K562 (cell line): ENCODE measurements around the gene ERAL1. TPM values are rescaled to one million over a fixed set of nuclear protein-coding genes. Genes with fewer than 3 reads are reported as not detected.

Experiments used
- BMI1 ChIP-seq: fragments of 150-350 bp; IDR thresholded peaks from 2 replicates; pipeline ENCODE4 v1.6.1; 2014; ENCODE audit warnings: low read length
- CBX1 ChIP-seq: sonication (generic); IDR thresholded peaks from 2 replicates; pipeline ENCODE4 v1.6.1; 2016; ENCODE audit warnings: antibody characterized with exemption, low read depth, mild to moderate bottlenecking
- CREBBP ChIP-seq: IDR thresholded peaks from one replicate; pipeline ENCODE4 v1.6.1; 2012; ENCODE audit warnings: low read depth, mild to moderate bottlenecking, control low read depth, inconsistent platforms, low read length
- CREM ChIP-seq: IDR thresholded peaks from 2 replicates; pipeline ENCODE4 v1.6.1; 2014; ENCODE audit warnings: antibody characterized with exemption, low read depth
- CTCFL ChIP-seq: IDR thresholded peaks from 2 replicates; pipeline ENCODE4 v1.6.1; 2011; ENCODE audit warnings: borderline replicate concordance, low read depth, mild to moderate bottlenecking, moderate library complexity, low read length; ENCODE audit not compliant: insufficient read depth, poor library complexity, severe bottlenecking
- HDGF ChIP-seq: fragments of 450-650 bp; IDR thresholded peaks from 2 replicates; pipeline ENCODE4 v1.6.1; 2016
- KLF6 ChIP-seq: fragments of 250-450 bp; sonication (Bioruptor Pico); IDR thresholded peaks from 2 replicates; pipeline ENCODE4 v1.4.0; 2020; ENCODE audit warnings: mild to moderate bottlenecking, moderate library complexity, borderline replicate concordance
- MCM3 ChIP-seq: fragments of 450-650 bp; IDR thresholded peaks from 2 replicates; pipeline ENCODE4 v1.6.1; 2016
- MEF2A ChIP-seq: IDR thresholded peaks from 2 replicates; pipeline ENCODE4 v1.6.1; 2011; ENCODE audit warnings: low read depth, mild to moderate bottlenecking, low read length, moderate library complexity; ENCODE audit not compliant: control insufficient read depth
- MEF2D ChIP-seq: conservative IDR thresholded peaks from 2 replicates; pipeline ENCODE4 v1.6.1; 2016; ENCODE audit warnings: low read depth, missing genetic modification characterization, missing compliant biosample characterization
- PCBP2 ChIP-seq: fragments of 200-400 bp; formaldehyde crosslinking; IDR thresholded peaks from 2 replicates; pipeline ENCODE4 v1.6.1; 2018; ENCODE audit warnings: low read length, low read depth, mild to moderate bottlenecking, moderate library complexity; ENCODE audit not compliant: poor library complexity, severe bottlenecking
- PRMT5 ChIP-seq: sonication (generic); formaldehyde crosslinking; IDR thresholded peaks from 2 replicates; pipeline ENCODE4 v1.5.0; 2020; ENCODE audit warnings: missing genetic modification reagents
- SAFB2 ChIP-seq: fragments of 200-400 bp; formaldehyde crosslinking; IDR thresholded peaks from 2 replicates; pipeline ENCODE4 v1.6.1; 2018; ENCODE audit warnings: borderline replicate concordance, low read length, low read depth, moderate library complexity; ENCODE audit not compliant: severe bottlenecking
- SMARCE1 ChIP-seq: fragments of 450-650 bp; IDR thresholded peaks from 2 replicates; pipeline ENCODE4 v1.7.1; 2016; ENCODE audit warnings: mild to moderate bottlenecking
- YY1 ChIP-seq, 3 experiments: IDR thresholded peaks; 2 replicates each; pipeline ENCODE4 v1.6.1; 2011; ENCODE audit warnings: low read length in 2 of 3, mild to moderate bottlenecking in 2 of 3, moderate library complexity in 2 of 3, borderline replicate concordance in 1 of 3, control low read depth in 1 of 3, low read depth in 1 of 3; ENCODE audit not compliant: insufficient read depth in 3 of 3, insufficient replicate concordance in 2 of 3, control insufficient read depth in 1 of 3, insufficient read length in 1 of 3; ENCODE audit errors: extremely low read depth in 1 of 3
- ZBTB17 ChIP-seq: fragments of 450-650 bp; formaldehyde crosslinking; IDR thresholded peaks from 2 replicates; pipeline ENCODE4 v1.4.0; 2020; ENCODE audit warnings: mild to moderate bottlenecking
- ZNF165 ChIP-seq: fragments of 250-450 bp; sonication (Bioruptor Pico); IDR thresholded peaks from 2 replicates; pipeline ENCODE4 v1.4.0; 2020; ENCODE audit warnings: borderline replicate concordance
- ZNF449 ChIP-seq: fragments of 250-450 bp; sonication (Bioruptor Pico); IDR thresholded peaks from 2 replicates; pipeline ENCODE4 v1.8.0; 2022; ENCODE audit warnings: moderate library complexity, mild to moderate bottlenecking, inconsistent platforms
- ZNF592 ChIP-seq: fragments of 450-650 bp; IDR thresholded peaks from 2 replicates; pipeline ENCODE4 v1.6.1; 2017; ENCODE audit warnings: antibody characterized with exemption, mild to moderate bottlenecking
- polyA plus RNA-seq, 8 experiments: library from polyadenylated mRNA; depleted of rRNA in 4 of 8; stranded (reverse) in 5 of 8; unstranded in 3 of 8; fragments of >200 nt; fragmentation: Nextera tagmentation in 2 of 8; fragmentation: Illumina TruSeq in 1 of 8; extraction: Ambion mirVana in 2 of 8; extraction: Trizol in 1 of 8; gene quantifications; 2 replicates each; pipeline versions ENCODE4 v1.2.1 to v1.2.3, GENCODE V29; 2011 to 2014; ENCODE audit warnings: inconsistent platforms in 1 of 8, missing spikeins in 1 of 8
- total RNA-seq, 7 experiments: library from RNA; depleted of rRNA in 6 of 7; stranded (reverse); fragments of >200 nt in 6 of 7; fragmentation: Illumina TruSeq in 2 of 7; extraction: Trizol in 2 of 7; gene quantifications; 2 replicates each; pipeline versions ENCODE4 v1.2.1 to v1.2.3, GENCODE V29; 2011 to 2021; ENCODE audit warnings: low replicate concordance in 1 of 7

Gene ERAL1
- total and polyA plus RNA-seq, 9 of the 15 experiments (the other 6 are each of a cell fraction or from before 2014, with no cell fraction given), result 37.5 to 351 (median 106) TPM

- no peak for TF ChIP-seq MCM3
- no peak for TF ChIP-seq ZBTB17 (CRISPR knock-in tag)
- no peak for TF ChIP-seq SAFB2
- TF ChIP-seq ZNF165 (CRISPR knock-in tag), result no peak
- no peak for TF ChIP-seq KLF6 (CRISPR knock-in tag)
- 0 out of 2 replicates have a peak, but pooled peaks have one; percentile 28 for TF ChIP-seq ZNF592
- TF ChIP-seq MEF2D, result no peak
- TF ChIP-seq CREBBP, result no peak
- no peak for TF ChIP-seq PRMT5 (CRISPR knock-in tag)
- TF ChIP-seq ZNF449 (CRISPR knock-in tag), result no peak
- peak; percentile 70; the same call in 1 of the 2 replicates for TF ChIP-seq HDGF
- TF ChIP-seq CREM, result peak; percentile 50; the same call in 1 of the 2 replicates
- TF ChIP-seq CBX1, result peak; percentile 85; the same call in 1 of the 2 replicates
- TF ChIP-seq BMI1, result no peak
- TF ChIP-seq PCBP2, result no peak
- TF ChIP-seq YY1 (IDR thresholded peaks at IDR 0.05; ENCODE audit: borderline replicate concordance in 1 of 3, control insufficient read depth in 1 of 3, extremely low read depth in 1 of 3, insufficient read depth in 3 of 3, insufficient read length in 1 of 3, insufficient replicate concordance in 2 of 3, low read depth in 1 of 3, low read length in 2 of 3), result peak in 2 of 3 experiments; percentile 74 to 81
- TF ChIP-seq SMARCE1, result peak; percentile 64
- peak; percentile 15 for TF ChIP-seq CTCFL
- TF ChIP-seq MEF2A, result no peak
These were observed 12.4 kb upstream of the ERAL1 start, which contains the start of gene FAM222B (continued) for GRCh38 chr17:28842282-28843012.
